K562 (cell line): Measurements from ENCODE around the gene SCAMP2. TPM values are rescaled to one million over a fixed set of nuclear protein-coding genes. Genes with fewer than 3 reads are reported as not detected.

Source experiments
- AFF1 ChIP-seq, 2 experiments: fragments of 450-650 bp; IDR thresholded peaks; 2 replicates each; pipeline ENCODE4 v1.6.1; 2018; ENCODE audit warnings: mild to moderate bottlenecking in 2 of 2, low read depth in 1 of 2; ENCODE audit not compliant: partially characterized antibody in 2 of 2
- ATF3 ChIP-seq, 2 experiments: fragments of 450-650 bp in 1 of 2; sonication (generic) in 1 of 2; formaldehyde crosslinking in 1 of 2; IDR thresholded peaks in 1 of 2; conservative IDR thresholded peaks in 1 of 2; 2 replicates each; pipeline versions ENCODE4 v1.6.1 to v1.8.1; 2016 to 2023; ENCODE audit warnings: mild to moderate bottlenecking in 2 of 2, moderate library complexity in 2 of 2, inconsistent platforms in 1 of 2, missing genetic modification reagents in 1 of 2
- CHD2 ChIP-seq: IDR thresholded peaks from 2 replicates; pipeline ENCODE4 v1.6.1; 2011; ENCODE audit warnings: low read depth, low read length
- CREB5 ChIP-seq: fragments of 250-450 bp; sonication (Bioruptor Pico); IDR thresholded peaks from 2 replicates; pipeline ENCODE4 v1.5.0; 2020; ENCODE audit warnings: mild to moderate bottlenecking
- CXXC5 ChIP-seq: fragments of 250-450 bp; sonication (Bioruptor Pico); IDR thresholded peaks from 2 replicates; pipeline ENCODE4 v1.8.0; 2022; ENCODE audit warnings: inconsistent platforms, mild to moderate bottlenecking, moderate library complexity
- ELF1 ChIP-seq: fragments of 200-800 bp; sonication (Bioruptor generic); IDR thresholded peaks from 2 replicates; pipeline ENCODE4 v1.6.1; 2016; ENCODE audit warnings: missing genetic modification characterization, missing compliant biosample characterization
- HMGXB4 ChIP-seq: sonication (generic); formaldehyde crosslinking; IDR thresholded peaks from 2 replicates; pipeline ENCODE4 v1.8.1; 2023; ENCODE audit warnings: mild to moderate bottlenecking, missing genetic modification reagents
- POLR2B ChIP-seq: fragments of 450-650 bp; IDR thresholded peaks from 2 replicates; pipeline ENCODE4 v1.6.1; 2018; ENCODE audit warnings: low read depth; ENCODE audit not compliant: partially characterized antibody
- RCOR1 ChIP-seq, 2 experiments: IDR thresholded peaks; 2 replicates each; pipeline ENCODE4 v1.6.1; 2012; ENCODE audit warnings: low read depth in 2 of 2, low read length in 2 of 2, borderline replicate concordance in 1 of 2, improper control_type of control experiment in 1 of 2
- SIN3A ChIP-seq, 2 experiments: fragments of 150-350 bp in 1 of 2; IDR thresholded peaks; 2 replicates each; pipeline ENCODE4 v1.6.1; 2011 to 2016; ENCODE audit warnings: borderline replicate concordance in 2 of 2, low read depth in 2 of 2, low read length in 2 of 2, mild to moderate bottlenecking in 2 of 2, moderate library complexity in 2 of 2; ENCODE audit not compliant: control insufficient read depth in 1 of 2
- ZBTB2 ChIP-seq: fragments of 450-650 bp; IDR thresholded peaks from 2 replicates; pipeline ENCODE4 v1.6.1; 2016; ENCODE audit warnings: antibody characterized with exemption
- ZBTB7A ChIP-seq: IDR thresholded peaks from 2 replicates; pipeline ENCODE4 v1.6.1; 2011; ENCODE audit warnings: low read depth, mild to moderate bottlenecking, low read length, moderate library complexity, borderline replicate concordance; ENCODE audit not compliant: control insufficient read depth
- ZFP91 ChIP-seq: sonication (generic); formaldehyde crosslinking; IDR thresholded peaks from 2 replicates; pipeline ENCODE4 v1.8.0; 2022; ENCODE audit warnings: mild to moderate bottlenecking, missing genetic modification reagents
- polyA plus RNA-seq, 8 experiments: library from polyadenylated mRNA; depleted of rRNA in 4 of 8; stranded (reverse) in 5 of 8; unstranded in 3 of 8; fragments of >200 nt; fragmentation: Nextera tagmentation in 2 of 8; fragmentation: Illumina TruSeq in 1 of 8; extraction: Ambion mirVana in 2 of 8; extraction: Trizol in 1 of 8; gene quantifications; 2 replicates each; pipeline versions ENCODE4 v1.2.1 to v1.2.3, GENCODE V29; 2011 to 2014; ENCODE audit warnings: inconsistent platforms in 1 of 8, missing spikeins in 1 of 8
- total RNA-seq, 7 experiments: library from RNA; depleted of rRNA in 6 of 7; stranded (reverse); fragments of >200 nt in 6 of 7; fragmentation: Illumina TruSeq in 2 of 7; extraction: Trizol in 2 of 7; gene quantifications; 2 replicates each; pipeline versions ENCODE4 v1.2.1 to v1.2.3, GENCODE V29; 2011 to 2021; ENCODE audit warnings: low replicate concordance in 1 of 7

SCAMP2 gene
- total and polyA plus RNA-seq, 9 of the 15 experiments (the other 6 are each of a cell fraction or from before 2014, with no cell fraction given), result 5.9 to 61.1 (median 20.1) TPM

- TF ChIP-seq CXXC5 (CRISPR knock-in tag) (peak; percentile 94), SIN3A (IDR thresholded peaks at IDR 0.05; ENCODE audit: borderline replicate concordance in 2 of 2, control insufficient read depth in 1 of 2, low read depth in 2 of 2, low read length in 2 of 2) (peak; percentile 62 to 90), AFF1 (IDR thresholded peaks at IDR 0.05; ENCODE audit: low read depth in 1 of 2, partially characterized antibody in 2 of 2) (peak in 1 of 2 experiments; percentile 40), ELF1 (tag) (peak; percentile 96), ZFP91 (no peak), ZBTB2 (no peak), ZBTB7A (peak; percentile 72; the same call in 1 of the 2 replicates), CREB5 (CRISPR knock-in tag) (no peak), ATF3 (IDR thresholded peaks at IDR 0.05) (peak; percentile 69), ATF3 (CRISPR knock-in tag; conservative IDR thresholded peaks at IDR 0.05) (0 out of 2 replicates have a peak, but pooled peaks have one; percentile 30), RCOR1 (IDR thresholded peaks at IDR 0.05; ENCODE audit: borderline replicate concordance in 1 of 2, low read depth in 2 of 2, low read length in 2 of 2) (peak in 1 of 2 experiments; percentile 18; a peak in 1 of 4 replicates), POLR2B (peak; percentile 92), HMGXB4 (CRISPR knock-in tag) (peak; percentile 74; the same call in 1 of the 2 replicates), CHD2 (0 out of 2 replicates have a peak, but pooled peaks have one; percentile 61)
These were observed at the start of gene SCAMP2 (continued) for GRCh38 chr15:74873036-74873755.
